Measurements from ENCODE around the gene ZNF79. TPM values are rescaled to one million over a fixed set of nuclear protein-coding genes. Genes with fewer than 3 reads are reported as not detected.

The ZNF79 gene
- total RNA-seq, 1 experiment from 2014 or later = 9.0 TPM

DNA sequence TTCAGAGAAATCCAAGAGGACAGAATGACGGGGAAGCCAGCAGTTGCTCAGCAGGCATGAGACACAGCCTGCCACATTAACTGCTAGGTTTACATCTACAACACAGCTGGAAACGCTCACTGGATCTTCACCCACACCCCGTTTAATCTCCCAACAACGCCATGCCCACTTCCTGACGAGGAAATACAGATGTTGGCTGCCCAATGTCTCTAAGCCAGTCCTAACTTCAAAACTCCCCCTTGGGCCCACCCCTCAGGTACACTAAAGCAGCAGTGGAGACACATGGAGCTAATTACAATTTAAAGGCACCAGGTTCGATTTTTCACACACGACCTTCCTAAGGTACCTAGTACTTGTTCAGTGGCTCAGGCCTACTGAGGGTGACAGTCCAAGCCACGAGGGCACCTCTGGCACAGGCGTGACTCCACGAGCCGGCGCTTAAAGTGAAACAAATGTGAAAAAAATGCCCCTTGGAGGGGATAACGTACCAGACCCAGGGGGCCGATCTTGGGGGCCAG, 26.1 kb downstream of the ZNF79 start:
- Mint-ChIP-seq H3K4me1 (peaks cover 34% of the 10 kb centered on the region), H3K27ac (peak overlapping the region; percentile 99), H3K4me3 (peak overlapping the region; percentile 97), H3K9me3 (no peaks in the 10 kb centered on the region), H3K36me3 (peaks cover 64% of the 10 kb centered on the region), H3K27me3 (ENCODE audit: low read depth) (no peaks in the 10 kb centered on the region)
- ATAC-seq = no peak
- POLR2A ChIA-PET = interaction anchor here (0.6 to 0.9 kb wide), 2 partner anchors 10 to 62 kb away, joined by 4 to 5 read pairs; no protein-coding TSS in a partner anchor
- no peak for TF ChIP-seq ELF4 (CRISPR knock-in tag; IDR thresholded peaks at IDR 0.05; ENCODE audit: low read depth)
- no peak for TF ChIP-seq ZNF219 (CRISPR knock-in tag; IDR thresholded peaks at IDR 0.05; ENCODE audit: borderline replicate concordance)
- 0 out of 2 replicates have a peak, but pooled peaks have one; percentile 7 for TF ChIP-seq USF1 (CRISPR knock-in tag; IDR thresholded peaks at IDR 0.05)
- TF ChIP-seq GTF2I (CRISPR knock-in tag; conservative IDR thresholded peaks at IDR 0.05) = no peak
- TF ChIP-seq MXD4 (CRISPR knock-in tag; IDR thresholded peaks at IDR 0.05; ENCODE audit: borderline replicate concordance) = no peak
- TF ChIP-seq NFE2L1 (CRISPR knock-in tag; IDR thresholded peaks at IDR 0.05) = no peak
- TF ChIP-seq NR3C1 (CRISPR knock-in tag; conservative IDR thresholded peaks at IDR 0.05; ENCODE audit: low read depth) = no peak
- 0 out of 2 replicates have a peak, but pooled peaks have one; percentile 11 for TF ChIP-seq SMAD3 (CRISPR knock-in tag; IDR thresholded peaks at IDR 0.05; ENCODE audit: borderline replicate concordance)
- TF ChIP-seq AR (CRISPR knock-in tag; IDR thresholded peaks at IDR 0.05) = peak; percentile 67; the same call in 1 of the 2 replicates
- TF ChIP-seq MYBL2 (CRISPR knock-in tag; IDR thresholded peaks at IDR 0.05) = no peak
- no peak for TF ChIP-seq SP1 (CRISPR knock-in tag; conservative IDR thresholded peaks at IDR 0.05)
- no peak for TF ChIP-seq ZNF263 (CRISPR knock-in tag; IDR thresholded peaks at IDR 0.05; ENCODE audit: low read depth)
- no peak for TF ChIP-seq RELA (CRISPR knock-in tag; IDR thresholded peaks at IDR 0.05; ENCODE audit: borderline replicate concordance)
- TF ChIP-seq ZNF416 (CRISPR knock-in tag; IDR thresholded peaks at IDR 0.05) = peak; percentile 12; the same call in 1 of the 2 replicates
- 0 out of 2 replicates have a peak, but pooled peaks have one; percentile 5 for TF ChIP-seq ERG (CRISPR knock-in tag; IDR thresholded peaks at IDR 0.05)
- no peak for TF ChIP-seq ZMAT4 (CRISPR knock-in tag; IDR thresholded peaks at IDR 0.05)
- no peak for TF ChIP-seq HMGXB4 (CRISPR knock-in tag; IDR thresholded peaks at IDR 0.05)
- TF ChIP-seq ZNF671 (CRISPR knock-in tag; IDR thresholded peaks at IDR 0.05) = peak; percentile 73
- no peak for TF ChIP-seq SOX15 (CRISPR knock-in tag; IDR thresholded peaks at IDR 0.05)
- TF ChIP-seq CREM (CRISPR knock-in tag; IDR thresholded peaks at IDR 0.05) = no peak
- TF ChIP-seq ZNF121 (CRISPR knock-in tag; IDR thresholded peaks at IDR 0.05) = no peak
- TF ChIP-seq, protein P1, sequence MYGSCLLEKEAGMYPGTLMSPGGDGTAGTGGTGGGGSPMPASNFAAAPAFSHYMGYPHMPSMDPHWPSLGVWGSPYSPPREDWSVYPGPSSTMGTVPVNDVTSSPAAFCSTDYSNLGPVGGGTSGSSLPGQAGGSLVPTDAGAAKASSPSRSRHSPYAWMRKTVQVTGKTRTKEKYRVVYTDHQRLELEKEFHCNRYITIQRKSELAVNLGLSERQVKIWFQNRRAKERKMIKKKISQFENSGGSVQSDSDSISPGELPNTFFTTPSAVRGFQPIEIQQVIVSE (CRISPR knock-in tag; IDR thresholded peaks at IDR 0.05; ENCODE audit: borderline replicate concordance) = no peak
- TF ChIP-seq E2F4 (CRISPR knock-in tag; IDR thresholded peaks at IDR 0.05; ENCODE audit: borderline replicate concordance, low read depth) = no peak
- TF ChIP-seq PRRX2 (CRISPR knock-in tag; IDR thresholded peaks at IDR 0.05) = no peak
- peak; percentile 67; the same call in 1 of the 2 replicates for TF ChIP-seq NFATC4 (CRISPR knock-in tag; IDR thresholded peaks at IDR 0.05)
- TF ChIP-seq CREB1 (CRISPR knock-in tag; IDR thresholded peaks at IDR 0.05) = no peak
- CTCF ChIA-PET = no interaction called here
- DNase-seq (ENCODE audit: low spot score) = no peak
